ENCODE results near the gene GTF2H2. TPM values are rescaled to one million over a fixed set of nuclear protein-coding genes. Genes with fewer than 3 reads are reported as not detected.
"Not testable (repeated sequence)": the region's sequence is repeated elsewhere in the genome, so short reads cannot be mapped to it uniquely, and the experiment has no call there.

The GTF2H2 gene
- 34.8 TPM for polyA plus RNA-seq (2013, experiment 1 of 4)
- 35.4 TPM for polyA plus RNA-seq (2013, experiment 2 of 4)
- 21.8 TPM for polyA plus RNA-seq (2013, experiment 3 of 4)
- polyA plus RNA-seq (2013, experiment 4 of 4) = 28.9 TPM

DNA sequence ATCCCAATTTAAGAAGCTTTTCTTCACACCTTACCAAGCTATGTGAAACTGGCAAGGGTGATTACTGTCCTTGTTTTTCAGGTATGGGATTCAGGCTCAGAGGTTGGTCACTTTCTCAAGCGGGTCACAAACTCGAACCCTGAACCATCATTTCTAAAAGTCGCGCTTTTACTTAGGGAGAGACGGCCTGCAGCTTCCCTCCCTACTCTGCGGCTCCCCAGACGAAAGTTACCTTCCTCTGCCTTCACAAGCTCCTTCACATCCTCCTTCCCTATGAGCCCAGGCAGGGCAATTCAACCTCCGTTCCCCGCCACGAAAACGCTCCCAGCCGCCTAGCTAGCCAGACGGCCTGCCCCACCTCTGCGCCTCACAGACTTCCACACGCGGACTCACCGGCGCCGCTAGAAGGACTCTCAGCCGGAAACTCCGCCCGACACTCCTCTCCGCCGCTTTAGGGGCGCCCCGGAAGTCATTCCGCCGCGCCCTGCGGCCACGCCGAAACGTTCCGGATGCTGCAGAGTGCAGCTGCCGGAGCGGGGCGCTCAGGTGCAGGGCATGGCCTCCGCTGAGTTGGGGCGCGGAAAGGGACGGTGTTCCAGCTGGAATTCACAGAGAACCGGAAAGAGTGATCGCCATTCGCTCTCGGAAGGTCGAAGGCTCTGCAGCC, at the start of gene GTF2H2:
GTF2H2 (minus strand) TSS at position 415 of the 667 bp plus-strand sequence. CDS start 4,913 bp downstream, outside the sequence.
- not testable (repeated sequence) for H3K4me3 ChIP-seq (ENCODE audit: insufficient read depth, low read depth, low read length); H3K27me3 ChIP-seq (ENCODE audit: control insufficient read depth, insufficient read depth, low read length, poor library complexity, severe bottlenecking); H3K4me1 ChIP-seq (ENCODE audit: control insufficient read depth, insufficient read depth, low read length); H3K36me3 ChIP-seq (ENCODE audit: control insufficient read depth, insufficient read depth, low read length); H3K27ac ChIP-seq (ENCODE audit: insufficient read depth, low read depth, low read length, poor library complexity, severe bottlenecking); H3K9me3 ChIP-seq (ENCODE audit: control insufficient read depth, low read length)
- no CpG with 5 or more reads among the region's 46 CpGs for WGBS, 2 experiments

DNA sequence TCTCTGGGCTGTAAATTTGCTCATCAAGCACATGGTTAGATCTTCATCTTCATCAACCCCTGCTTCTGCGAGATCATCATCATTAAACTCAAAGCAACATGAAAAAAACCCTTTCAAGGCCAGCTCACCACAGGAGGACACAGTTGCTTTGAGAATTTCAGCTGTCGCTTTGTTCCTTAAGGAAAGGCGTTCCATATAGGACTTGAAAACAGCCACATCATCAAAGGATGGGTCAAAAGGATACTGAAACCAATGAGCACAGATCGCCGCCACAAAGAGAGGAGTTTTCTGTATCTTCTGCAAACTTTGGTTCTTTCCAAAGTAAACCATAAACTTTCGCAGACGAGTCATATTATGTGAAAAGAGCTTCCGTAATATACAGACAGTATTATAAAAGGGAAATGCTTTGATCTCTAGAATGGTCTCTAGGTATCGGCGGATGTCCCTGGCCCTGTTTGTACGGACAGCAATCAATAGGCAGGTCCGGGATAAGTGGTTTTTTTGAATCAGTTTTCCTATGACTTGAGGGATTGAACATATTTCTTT, 42.3 kb upstream of the GTF2H2 start:
- not testable (repeated sequence) for H3K4me1 ChIP-seq (ENCODE audit: control insufficient read depth, insufficient read depth, low read length); H3K9me3 ChIP-seq (ENCODE audit: control insufficient read depth, low read length); H3K27ac ChIP-seq (ENCODE audit: insufficient read depth, low read depth, low read length, poor library complexity, severe bottlenecking); H3K4me3 ChIP-seq (ENCODE audit: insufficient read depth, low read depth, low read length); H3K36me3 ChIP-seq (ENCODE audit: control insufficient read depth, insufficient read depth, low read length); H3K27me3 ChIP-seq (ENCODE audit: control insufficient read depth, insufficient read depth, low read length, poor library complexity, severe bottlenecking)
- WGBS, 2 experiments = no CpG with 5 or more reads among the region's 12 CpGs

- not testable (repeated sequence) for H3K4me1 ChIP-seq (ENCODE audit: control insufficient read depth, insufficient read depth, low read length); H3K36me3 ChIP-seq (ENCODE audit: control insufficient read depth, insufficient read depth, low read length); H3K27ac ChIP-seq (ENCODE audit: insufficient read depth, low read depth, low read length, poor library complexity, severe bottlenecking); H3K27me3 ChIP-seq (ENCODE audit: control insufficient read depth, insufficient read depth, low read length, poor library complexity, severe bottlenecking); H3K9me3 ChIP-seq (ENCODE audit: control insufficient read depth, low read length); H3K4me3 ChIP-seq (ENCODE audit: insufficient read depth, low read depth, low read length)
- WGBS, 2 experiments = no CpG with 5 or more reads among the region's 7 CpGs
Measured at GRCh38 chr5:71099996-71100395, 32.5 kb upstream of the GTF2H2 start.

DNA sequence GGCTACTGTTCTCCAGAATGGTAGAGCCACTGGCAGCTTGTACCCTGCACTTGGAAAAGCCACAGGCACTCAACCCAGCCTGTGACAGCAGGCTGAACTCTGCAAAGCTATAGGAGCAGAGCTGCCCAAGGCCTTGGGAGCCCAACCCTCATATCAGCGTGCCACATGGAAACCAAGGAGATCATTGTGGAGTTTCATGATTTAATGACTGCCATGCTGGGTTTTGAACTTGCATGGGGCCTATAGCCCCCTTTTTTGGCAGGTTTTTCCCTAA, 30.4 kb upstream of the GTF2H2 start:
- H3K9me3 ChIP-seq (ENCODE audit: control insufficient read depth, low read length); H3K4me1 ChIP-seq (ENCODE audit: control insufficient read depth, insufficient read depth, low read length); H3K27ac ChIP-seq (ENCODE audit: insufficient read depth, low read depth, low read length, poor library complexity, severe bottlenecking); H3K27me3 ChIP-seq (ENCODE audit: control insufficient read depth, insufficient read depth, low read length, poor library complexity, severe bottlenecking); H3K4me3 ChIP-seq (ENCODE audit: insufficient read depth, low read depth, low read length); H3K36me3 ChIP-seq (ENCODE audit: control insufficient read depth, insufficient read depth, low read length): not testable (repeated sequence)
- no CpG with 5 or more reads among the region's 1 CpG for WGBS, 2 experiments

DNA sequence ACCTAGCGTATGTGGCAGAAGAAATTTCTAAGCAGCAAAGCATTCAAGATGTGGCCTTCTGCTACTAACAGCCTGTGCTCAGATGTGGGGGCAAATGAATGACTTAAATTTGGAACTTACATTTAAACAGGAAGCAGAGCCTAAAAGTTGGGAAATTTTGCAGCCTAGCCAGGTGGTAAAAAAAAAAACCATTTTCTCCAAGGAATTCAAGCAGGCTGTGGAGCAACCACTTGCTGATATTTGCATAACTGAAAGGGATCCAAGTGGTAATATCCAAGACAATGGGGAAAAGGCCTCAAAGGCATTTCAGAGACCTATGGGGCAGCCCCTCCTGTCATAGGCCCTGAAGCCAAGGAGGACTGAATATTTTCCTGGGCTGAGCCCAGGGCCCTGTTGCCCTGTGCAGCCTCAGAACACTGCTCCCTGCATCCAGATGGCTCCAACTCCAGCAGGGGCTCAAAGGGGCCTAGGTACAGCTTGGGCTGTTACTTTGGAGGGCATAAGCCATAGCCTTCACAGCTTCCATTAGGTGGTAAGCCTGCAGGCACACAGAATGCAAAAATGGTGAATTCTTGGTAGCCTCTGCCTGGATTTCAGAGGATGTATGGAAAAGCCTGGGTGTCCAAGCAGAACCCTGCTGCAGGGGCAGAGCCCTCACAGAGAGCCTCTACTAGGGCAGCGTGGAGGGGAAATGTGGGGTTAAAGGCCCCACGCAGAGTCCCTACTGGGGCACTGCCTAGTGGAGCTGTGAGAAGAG, 29.9 kb upstream of the GTF2H2 start:
- H3K27ac ChIP-seq (ENCODE audit: insufficient read depth, low read depth, low read length, poor library complexity, severe bottlenecking); H3K4me1 ChIP-seq (ENCODE audit: control insufficient read depth, insufficient read depth, low read length); H3K4me3 ChIP-seq (ENCODE audit: insufficient read depth, low read depth, low read length); H3K9me3 ChIP-seq (ENCODE audit: control insufficient read depth, low read length); H3K36me3 ChIP-seq (ENCODE audit: control insufficient read depth, insufficient read depth, low read length); H3K27me3 ChIP-seq (ENCODE audit: control insufficient read depth, insufficient read depth, low read length, poor library complexity, severe bottlenecking): not testable (repeated sequence)
- 83 to 85% methylated on average over 2 of the region's 3 CpGs for WGBS, 2 experiments

DNA sequence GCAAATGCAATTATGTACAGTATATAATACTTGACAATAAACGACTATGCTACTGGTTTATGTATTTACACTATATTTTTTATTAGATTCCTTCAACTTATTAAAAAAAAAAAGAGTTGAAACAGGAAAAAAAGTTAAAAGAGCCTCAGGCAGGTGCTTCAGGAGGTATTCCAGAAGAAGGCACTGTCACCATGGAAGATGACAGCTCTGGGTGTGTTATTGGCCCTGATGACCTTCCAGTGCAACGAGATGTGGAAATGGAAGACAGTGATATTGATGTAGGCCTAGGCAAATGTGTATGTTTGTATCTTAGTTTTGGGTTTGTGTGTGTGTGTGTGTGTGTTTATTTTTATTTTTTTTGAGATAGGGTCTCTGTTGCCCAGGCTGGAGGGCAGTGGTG, 22.3 kb upstream of the GTF2H2 start:
- H3K4me3 ChIP-seq (ENCODE audit: insufficient read depth, low read depth, low read length); H3K27ac ChIP-seq (ENCODE audit: insufficient read depth, low read depth, low read length, poor library complexity, severe bottlenecking); H3K4me1 ChIP-seq (ENCODE audit: control insufficient read depth, insufficient read depth, low read length); H3K9me3 ChIP-seq (ENCODE audit: control insufficient read depth, low read length); H3K36me3 ChIP-seq (ENCODE audit: control insufficient read depth, insufficient read depth, low read length); H3K27me3 ChIP-seq (ENCODE audit: control insufficient read depth, insufficient read depth, low read length, poor library complexity, severe bottlenecking): not testable (repeated sequence)
- no CpG with 5 or more reads among the region's 2 CpGs for WGBS, 2 experiments

DNA sequence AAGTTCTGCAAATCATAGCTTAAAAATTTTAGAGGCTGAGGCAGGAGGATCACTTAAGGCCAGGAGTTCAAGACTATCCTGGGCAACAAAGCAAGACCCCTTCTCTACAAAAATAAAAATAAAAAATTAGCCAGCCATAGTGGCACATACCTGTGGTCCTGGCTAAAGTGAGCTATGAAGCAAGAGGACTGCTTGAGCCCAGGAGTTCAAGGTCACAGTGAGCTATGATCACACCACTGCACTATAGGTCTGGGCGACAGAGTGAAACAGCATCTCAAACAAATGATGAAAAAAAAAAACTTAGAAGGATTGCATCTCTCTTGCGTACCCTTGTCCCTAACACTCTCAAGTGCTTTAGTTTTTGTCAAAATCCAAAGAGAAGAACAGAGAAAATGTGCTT, 21.3 kb upstream of the GTF2H2 start:
- H3K4me3 ChIP-seq (ENCODE audit: insufficient read depth, low read depth, low read length); H3K4me1 ChIP-seq (ENCODE audit: control insufficient read depth, insufficient read depth, low read length); H3K27me3 ChIP-seq (ENCODE audit: control insufficient read depth, insufficient read depth, low read length, poor library complexity, severe bottlenecking); H3K9me3 ChIP-seq (ENCODE audit: control insufficient read depth, low read length); H3K27ac ChIP-seq (ENCODE audit: insufficient read depth, low read depth, low read length, poor library complexity, severe bottlenecking); H3K36me3 ChIP-seq (ENCODE audit: control insufficient read depth, insufficient read depth, low read length): not testable (repeated sequence)
- WGBS, 2 experiments = no CpG with 5 or more reads among the region's 2 CpGs

DNA sequence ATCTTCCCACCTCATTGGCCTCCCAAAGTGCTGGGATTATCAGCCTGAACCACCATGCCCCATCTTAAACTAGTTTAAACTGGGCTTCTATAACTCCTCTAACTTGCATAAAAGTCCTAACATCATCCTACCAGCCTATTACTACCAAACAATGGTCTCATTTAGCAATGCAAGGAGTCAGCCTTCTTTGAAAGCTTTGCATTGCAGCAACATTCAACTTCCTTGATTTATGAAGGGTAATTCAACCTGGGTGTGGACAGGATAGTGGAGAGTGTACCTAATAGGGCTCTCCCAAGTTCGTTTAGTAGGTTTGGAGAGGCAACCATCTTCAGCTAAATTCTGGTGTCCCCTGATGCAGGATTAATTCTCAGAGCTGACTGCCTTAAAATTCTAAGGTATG, 18.7 kb upstream of the GTF2H2 start:
- H3K36me3 ChIP-seq (ENCODE audit: control insufficient read depth, insufficient read depth, low read length); H3K27me3 ChIP-seq (ENCODE audit: control insufficient read depth, insufficient read depth, low read length, poor library complexity, severe bottlenecking); H3K4me3 ChIP-seq (ENCODE audit: insufficient read depth, low read depth, low read length); H3K27ac ChIP-seq (ENCODE audit: insufficient read depth, low read depth, low read length, poor library complexity, severe bottlenecking); H3K9me3 ChIP-seq (ENCODE audit: control insufficient read depth, low read length); H3K4me1 ChIP-seq (ENCODE audit: control insufficient read depth, insufficient read depth, low read length): not testable (repeated sequence)
- no CpG with 5 or more reads among the region's 1 CpG for WGBS, 2 experiments

DNA sequence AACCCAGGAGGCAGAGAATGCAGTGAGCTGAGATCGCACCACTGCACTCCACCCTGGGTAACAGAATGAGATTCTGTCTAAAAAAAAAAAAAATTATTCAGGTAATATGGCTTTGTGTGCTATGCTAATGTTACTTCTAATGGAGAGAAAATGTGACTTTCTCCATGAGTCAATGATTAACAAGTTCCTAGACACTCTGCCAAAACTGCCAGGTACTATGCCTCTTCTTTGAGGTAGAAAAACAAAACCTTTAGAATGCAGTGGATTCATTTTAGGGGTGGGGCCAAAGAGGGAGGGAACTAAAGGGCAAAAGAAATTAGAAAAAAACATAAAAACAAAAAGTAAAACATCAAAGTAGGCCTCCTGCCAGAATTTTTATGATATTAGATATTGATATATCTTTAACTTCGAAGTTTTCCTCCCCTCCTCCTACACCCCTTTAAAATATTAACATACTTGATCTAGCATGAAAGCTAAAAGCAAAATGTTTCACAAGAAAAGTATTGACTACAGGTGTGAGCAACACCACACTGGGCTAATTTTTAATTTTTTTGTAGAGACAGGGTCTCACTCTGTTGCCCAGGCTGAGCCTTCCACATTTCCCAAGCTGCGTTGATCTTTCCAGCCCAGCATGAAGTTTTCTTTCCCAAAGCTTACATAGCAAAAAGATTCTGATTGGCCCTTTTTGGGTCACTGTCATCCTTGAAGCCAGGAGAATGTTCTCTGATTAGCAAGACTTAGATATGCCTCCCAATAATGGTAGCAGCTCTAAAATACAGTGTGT, 17.0 kb upstream of the GTF2H2 start:
- H3K4me3 ChIP-seq (ENCODE audit: insufficient read depth, low read depth, low read length); H3K27me3 ChIP-seq (ENCODE audit: control insufficient read depth, insufficient read depth, low read length, poor library complexity, severe bottlenecking): not testable (repeated sequence)

GRCh38 chr5:71082898-71083297, 15.4 kb upstream of the GTF2H2 start:
- not testable (repeated sequence) for H3K27me3 ChIP-seq (ENCODE audit: control insufficient read depth, insufficient read depth, low read length, poor library complexity, severe bottlenecking); H3K9me3 ChIP-seq (ENCODE audit: control insufficient read depth, low read length); H3K4me3 ChIP-seq (ENCODE audit: insufficient read depth, low read depth, low read length); H3K27ac ChIP-seq (ENCODE audit: insufficient read depth, low read depth, low read length, poor library complexity, severe bottlenecking); H3K4me1 ChIP-seq (ENCODE audit: control insufficient read depth, insufficient read depth, low read length); H3K36me3 ChIP-seq (ENCODE audit: control insufficient read depth, insufficient read depth, low read length)
- no CpG with 5 or more reads among the region's 7 CpGs for WGBS, 2 experiments

More for the DNA sequence above, 17.0 kb upstream of the GTF2H2 start:
- not testable (repeated sequence) for H3K4me1 ChIP-seq (ENCODE audit: control insufficient read depth, insufficient read depth, low read length); H3K27ac ChIP-seq (ENCODE audit: insufficient read depth, low read depth, low read length, poor library complexity, severe bottlenecking); H3K36me3 ChIP-seq (ENCODE audit: control insufficient read depth, insufficient read depth, low read length); H3K9me3 ChIP-seq (ENCODE audit: control insufficient read depth, low read length)
- no CpG with 5 or more reads among the region's 3 CpGs for WGBS, 2 experiments
